ENCODE results near the gene LAMA2. TPM values are rescaled to one million over a fixed set of nuclear protein-coding genes. Genes with fewer than 3 reads are reported as not detected.

Gene LAMA2
- total and polyA plus RNA-seq, 5 donors: 28.7 to 176 (median 134) TPM

DNA sequence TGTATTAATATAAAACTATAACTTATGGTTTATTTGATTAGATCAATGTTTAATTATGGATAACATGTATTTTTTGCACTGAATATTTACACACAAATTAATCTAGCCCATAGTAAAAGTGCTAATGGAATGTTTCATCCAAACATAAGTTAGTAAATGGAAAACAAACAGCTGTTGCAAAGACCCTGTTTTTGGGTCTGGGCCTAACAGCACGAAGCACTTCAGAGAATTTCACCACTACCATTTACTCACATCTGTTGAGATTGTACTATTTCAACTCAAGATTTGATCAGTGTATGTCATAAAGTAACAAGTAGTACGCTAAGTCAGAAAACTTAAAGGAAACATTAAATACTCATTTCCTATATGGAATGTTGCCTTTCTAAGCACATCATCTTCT lies 359.6 kb downstream of the LAMA2 start:
- WGBS: 63% methylated on average over 2 of the region's 2 CpGs
- DNase-seq (no peak), ATAC-seq (no peak)
- H3K27ac ChIP-seq (ENCODE audit: low read length): no peak overlapping the region
- H3K4me1 ChIP-seq (ENCODE audit: control insufficient read depth, insufficient read depth, low read length): no peaks in the 10 kb centered on the region
- intact Hi-C loops (cut with DNase I): no loop called here
- H3K9me3 ChIP-seq (ENCODE audit: control insufficient read depth, low read length): no peaks in the 10 kb centered on the region
- H3K27me3 ChIP-seq (ENCODE audit: control insufficient read depth, insufficient read depth): no peaks in the 10 kb centered on the region
- H3K4me3 ChIP-seq (ENCODE audit: low read length): no peak overlapping the region

DNA sequence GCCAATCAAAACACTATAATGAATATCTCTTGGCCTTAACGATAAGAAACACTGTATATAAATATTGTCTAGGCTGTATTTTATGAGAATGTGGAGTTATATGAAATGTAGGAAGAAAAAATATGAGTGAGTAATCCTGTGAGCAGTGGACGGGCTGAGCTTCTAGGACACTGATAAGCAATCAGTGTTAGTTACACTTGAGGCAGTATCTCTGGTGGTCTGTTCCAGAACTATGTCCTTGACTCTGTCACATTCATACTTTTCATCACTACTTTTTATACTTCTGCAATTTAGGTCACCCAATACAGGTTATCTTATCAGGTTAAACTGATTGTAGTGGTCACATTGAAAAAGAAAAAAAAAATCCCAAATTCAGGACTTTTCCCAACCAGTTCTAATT lies 360.4 kb downstream of the LAMA2 start:
- WGBS: 38% methylated on average over 2 of the region's 2 CpGs
- DNase-seq: no peak
- no peaks in the 10 kb centered on the region for H3K27me3 ChIP-seq (ENCODE audit: control insufficient read depth, insufficient read depth)
- H3K27ac ChIP-seq (ENCODE audit: low read length): no peak overlapping the region
- intact Hi-C loops (cut with DNase I): no loop called here
- H3K4me1 ChIP-seq (ENCODE audit: control insufficient read depth, insufficient read depth, low read length): no peaks in the 10 kb centered on the region
- no peak overlapping the region for H3K4me3 ChIP-seq (ENCODE audit: low read length)
- H3K9me3 ChIP-seq (ENCODE audit: control insufficient read depth, low read length): no peaks in the 10 kb centered on the region
- ATAC-seq: peak; percentile 57 to 91

DNA sequence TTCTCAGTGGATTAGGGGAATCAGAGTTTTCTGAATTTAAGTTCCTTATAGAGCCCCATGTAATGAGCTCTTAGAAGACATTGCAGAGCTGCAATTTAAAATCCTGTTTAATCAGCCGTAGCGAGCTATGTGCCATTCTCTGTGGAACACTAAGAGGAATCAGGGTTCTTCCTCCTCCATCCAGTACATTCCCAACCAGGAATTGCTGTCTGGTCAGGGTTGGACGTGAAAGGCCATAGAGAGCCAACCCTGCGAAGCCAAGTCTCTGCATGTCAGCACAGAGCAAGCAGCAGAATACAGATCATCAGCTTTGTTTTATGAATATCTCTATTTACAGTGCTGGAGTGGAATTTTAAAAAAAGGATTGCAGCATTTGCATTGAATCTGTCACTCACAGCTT lies 366.0 kb downstream of the LAMA2 start:
- Histone ChIP-seq H3K27me3 (ENCODE audit: control insufficient read depth, insufficient read depth) (no peaks in the 10 kb centered on the region), H3K4me1 (ENCODE audit: control insufficient read depth, insufficient read depth, low read length) (peaks cover 2% of the 10 kb centered on the region), H3K4me3 (ENCODE audit: low read length) (no peak overlapping the region), H3K27ac (ENCODE audit: low read length) (peak overlapping the region; percentile 68), H3K9me3 (ENCODE audit: control insufficient read depth, low read length) (no peaks in the 10 kb centered on the region)
- peak; percentile 63 to 76 for ATAC-seq
- intact Hi-C loops (cut with DNase I): no loop called here
- DNase-seq: peak in 1 of 3 donors; percentile 54
- WGBS: 50% methylated on average over 4 of the region's 4 CpGs

DNA sequence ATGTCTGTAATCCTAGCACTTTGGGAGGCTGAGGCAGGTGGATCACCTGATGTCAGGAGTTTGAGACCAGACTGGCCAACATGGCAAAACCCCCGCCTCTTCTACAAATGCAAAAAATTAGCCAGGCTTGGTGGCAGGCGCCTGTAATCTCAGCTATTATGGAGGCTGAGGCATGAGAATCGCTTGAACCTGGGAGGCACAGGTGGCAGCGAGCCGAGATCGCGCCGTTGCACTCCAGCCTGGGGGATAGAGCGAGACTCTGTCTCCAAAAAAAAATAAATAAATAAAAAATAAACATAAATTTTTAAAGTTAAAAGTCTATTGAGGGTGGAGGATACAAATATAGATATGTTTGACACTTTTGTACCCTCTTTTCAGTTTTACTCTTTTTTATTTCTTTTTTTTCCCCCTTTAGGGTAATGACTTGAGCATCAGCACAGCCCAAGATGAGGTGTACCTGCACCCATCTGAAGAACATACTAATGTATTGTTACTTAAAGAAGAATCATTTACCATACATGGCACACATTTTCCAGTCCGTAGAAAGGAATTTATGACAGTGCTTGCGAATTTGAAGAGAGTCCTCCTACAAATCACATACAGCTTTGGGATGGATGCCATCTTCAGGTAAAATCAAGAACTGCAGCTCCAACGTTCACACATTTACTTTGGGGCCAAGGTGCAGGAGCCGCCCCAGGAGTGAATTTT lies 368.9 kb downstream of the LAMA2 start:
- no peaks in the 10 kb centered on the region for H3K27me3 ChIP-seq (ENCODE audit: control insufficient read depth, insufficient read depth)
- H3K9me3 ChIP-seq (ENCODE audit: control insufficient read depth, low read length): no peaks in the 10 kb centered on the region
- no peak overlapping the region for H3K4me3 ChIP-seq (ENCODE audit: low read length)
- DNase-seq (no peak), ATAC-seq (peak; percentile 51 to 52)
- intact Hi-C loops (cut with DNase I): loop anchor here in 1 of 4 donors (10.0 kb wide), 1 partner anchor 447 kb away; no protein-coding TSS in a partner anchor
- peaks cover 2% of the 10 kb centered on the region for H3K4me1 ChIP-seq (ENCODE audit: control insufficient read depth, insufficient read depth, low read length)
- no peak overlapping the region for H3K27ac ChIP-seq (ENCODE audit: low read length)
- 71% methylated on average over 13 of the region's 13 CpGs for WGBS

DNA sequence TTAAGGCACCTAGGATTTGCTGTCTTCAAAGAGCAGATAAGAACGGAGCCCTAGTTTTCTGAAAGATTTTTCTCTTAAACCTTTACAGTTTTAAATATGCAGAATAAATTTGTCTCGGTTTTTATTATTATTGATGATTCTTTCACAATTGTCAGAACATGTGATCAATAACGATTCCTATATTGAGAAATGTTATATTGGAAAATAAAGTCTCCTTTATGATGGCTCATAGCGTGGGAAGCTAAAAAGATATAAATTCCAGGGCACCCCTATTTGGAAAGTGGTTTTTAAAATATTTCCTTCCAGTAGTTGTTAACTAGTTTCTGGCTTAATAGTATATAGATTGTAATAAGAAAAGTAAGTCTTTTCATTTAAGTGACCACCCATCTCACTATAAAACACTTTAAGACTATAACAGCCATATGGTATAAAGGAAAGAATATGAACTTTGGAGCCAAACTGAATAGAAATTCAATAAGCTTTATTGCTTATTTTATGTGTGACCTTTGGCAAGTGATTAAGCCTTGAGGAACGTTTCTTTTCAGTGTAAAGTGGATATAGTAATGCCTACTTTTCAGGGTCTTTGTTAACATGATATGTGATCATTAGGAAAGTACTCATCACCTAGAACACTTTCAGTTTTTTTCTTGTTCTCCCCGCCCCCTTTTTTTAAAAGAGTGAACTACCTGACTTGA lies 369.6 kb downstream of the LAMA2 start:
- H3K9me3 ChIP-seq (ENCODE audit: control insufficient read depth, low read length): no peaks in the 10 kb centered on the region
- intact Hi-C loops (cut with DNase I): loop anchor here in 1 of 4 donors (10.0 kb wide), 1 partner anchor 448 kb away; no protein-coding TSS in a partner anchor
- no peak overlapping the region for H3K4me3 ChIP-seq (ENCODE audit: low read length)
- H3K27me3 ChIP-seq (ENCODE audit: control insufficient read depth, insufficient read depth): no peaks in the 10 kb centered on the region
- peaks cover 2% of the 10 kb centered on the region for H3K4me1 ChIP-seq (ENCODE audit: control insufficient read depth, insufficient read depth, low read length)
- ATAC-seq: no peak
- no peak overlapping the region for H3K27ac ChIP-seq (ENCODE audit: low read length)
- WGBS: 62% methylated on average over 6 of the region's 6 CpGs
- DNase-seq: no peak

DNA sequence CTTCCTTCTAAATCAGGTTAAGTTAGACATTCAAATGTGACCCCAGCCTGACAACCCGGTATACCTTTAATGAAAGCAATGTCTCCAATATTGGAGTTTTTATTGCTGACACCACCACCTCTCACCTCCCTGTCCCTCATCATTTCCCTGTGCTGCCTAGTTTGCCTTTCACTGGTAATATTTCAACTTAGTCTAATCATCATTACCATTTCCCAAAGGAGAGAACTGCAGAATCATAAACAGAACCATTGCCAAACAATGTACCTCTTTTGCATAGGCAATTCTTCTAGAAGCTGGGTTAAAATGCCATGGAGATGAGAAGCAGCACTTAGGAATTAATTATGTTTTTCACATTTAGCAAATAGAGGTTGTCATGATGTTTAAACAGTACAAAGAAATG lies 370.3 kb downstream of the LAMA2 start:
- Histone ChIP-seq H3K9me3 (ENCODE audit: control insufficient read depth, low read length) (no peaks in the 10 kb centered on the region), H3K27me3 (ENCODE audit: control insufficient read depth, insufficient read depth) (no peaks in the 10 kb centered on the region), H3K27ac (ENCODE audit: low read length) (no peak overlapping the region), H3K4me3 (ENCODE audit: low read length) (no peak overlapping the region), H3K4me1 (ENCODE audit: control insufficient read depth, insufficient read depth, low read length) (peaks cover 2% of the 10 kb centered on the region)
- ATAC-seq (no peak), DNase-seq (no peak)
- WGBS: 81% methylated on average over 1 of the region's 1 CpG
- intact Hi-C loops (cut with DNase I): loop anchor here in 1 of 4 donors (10.0 kb wide), 1 partner anchor 448 kb away; no protein-coding TSS in a partner anchor

DNA sequence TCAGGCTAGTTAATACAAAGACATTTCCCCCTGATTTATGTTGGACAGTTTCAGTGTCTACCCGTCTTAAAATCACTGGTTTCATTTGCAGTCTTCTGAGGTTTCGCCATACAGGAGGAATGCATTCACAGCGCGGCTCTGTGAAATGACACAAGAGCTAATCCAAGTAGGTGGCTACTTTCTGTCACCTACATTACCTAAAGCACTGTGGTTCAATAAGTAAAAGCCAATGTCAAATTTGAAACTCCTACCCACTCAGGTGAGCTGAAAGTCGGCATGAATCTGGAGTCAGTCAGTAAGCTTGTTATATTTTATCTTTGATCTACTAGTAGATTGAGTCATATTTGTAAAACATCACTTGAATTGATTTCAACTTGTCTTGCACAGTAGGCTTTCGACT lies 370.8 kb downstream of the LAMA2 start:
- 88% methylated on average over 6 of the region's 6 CpGs for WGBS
- no peaks in the 10 kb centered on the region for H3K9me3 ChIP-seq (ENCODE audit: control insufficient read depth, low read length)
- no peaks in the 10 kb centered on the region for H3K27me3 ChIP-seq (ENCODE audit: control insufficient read depth, insufficient read depth)
- H3K4me1 ChIP-seq (ENCODE audit: control insufficient read depth, insufficient read depth, low read length): peaks cover 2% of the 10 kb centered on the region
- intact Hi-C loops (cut with DNase I): loop anchor here in 1 of 4 donors (10.0 kb wide), 1 partner anchor 449 kb away; no protein-coding TSS in a partner anchor
- DNase-seq (no peak), ATAC-seq (no peak)
- no peak overlapping the region for H3K4me3 ChIP-seq (ENCODE audit: low read length)
- no peak overlapping the region for H3K27ac ChIP-seq (ENCODE audit: low read length)

DNA sequence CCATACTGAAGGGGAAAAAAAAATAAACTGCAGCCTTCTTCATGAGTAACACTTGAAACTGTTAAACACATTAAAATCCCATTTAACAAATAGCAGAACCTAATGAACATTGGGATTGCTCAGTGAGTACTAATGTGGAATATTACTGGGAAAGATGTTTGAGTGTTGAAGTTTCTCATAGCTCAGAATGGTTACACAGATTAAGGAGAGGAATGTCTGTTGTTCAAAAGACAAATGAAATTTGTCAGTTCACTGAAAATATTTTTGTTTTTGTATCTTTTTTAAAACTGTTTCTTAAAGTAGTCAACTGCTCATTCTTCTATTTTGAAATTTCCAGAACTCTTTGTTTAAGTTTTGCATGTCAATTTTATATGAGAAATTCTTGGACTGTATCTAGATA lies 374.3 kb downstream of the LAMA2 start:
- Histone ChIP-seq H3K27me3 (ENCODE audit: control insufficient read depth, insufficient read depth) (no peaks in the 10 kb centered on the region), H3K9me3 (ENCODE audit: control insufficient read depth, low read length) (no peaks in the 10 kb centered on the region), H3K27ac (ENCODE audit: low read length) (no peak overlapping the region), H3K4me3 (ENCODE audit: low read length) (no peak overlapping the region), H3K4me1 (ENCODE audit: control insufficient read depth, insufficient read depth, low read length) (no peaks in the 10 kb centered on the region)
- DNase-seq (no peak), ATAC-seq (no peak)
- intact Hi-C loops (cut with DNase I): loop anchor here in 1 of 4 donors (10.0 kb wide), 1 partner anchor 452 kb away; no protein-coding TSS in a partner anchor

DNA sequence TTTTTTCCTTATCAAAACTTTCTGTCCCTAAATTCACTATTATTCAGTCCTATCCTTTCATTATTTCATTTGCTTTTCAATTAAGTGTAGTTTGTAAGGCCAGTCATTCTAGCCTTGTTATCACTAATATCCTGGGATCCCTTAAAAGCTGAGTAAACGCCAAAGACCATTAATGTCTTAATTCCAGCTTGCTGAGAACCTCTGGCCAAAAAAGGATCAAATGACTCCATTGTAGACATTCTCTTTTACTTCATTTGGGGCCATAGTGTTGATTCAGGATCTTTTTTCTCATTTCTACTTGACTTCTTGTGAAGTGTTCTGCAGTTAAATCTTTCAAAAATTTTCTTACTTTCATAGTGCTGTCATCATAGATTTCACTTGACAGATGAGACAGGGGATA lies 379.7 kb downstream of the LAMA2 start:
- 25% methylated on average over 1 of the region's 1 CpG for WGBS
- no peak for ATAC-seq
- intact Hi-C loops (cut with DNase I): loop anchor here in 1 of 4 donors (10.0 kb wide), 1 partner anchor 368 kb away; no protein-coding TSS in a partner anchor

DNA sequence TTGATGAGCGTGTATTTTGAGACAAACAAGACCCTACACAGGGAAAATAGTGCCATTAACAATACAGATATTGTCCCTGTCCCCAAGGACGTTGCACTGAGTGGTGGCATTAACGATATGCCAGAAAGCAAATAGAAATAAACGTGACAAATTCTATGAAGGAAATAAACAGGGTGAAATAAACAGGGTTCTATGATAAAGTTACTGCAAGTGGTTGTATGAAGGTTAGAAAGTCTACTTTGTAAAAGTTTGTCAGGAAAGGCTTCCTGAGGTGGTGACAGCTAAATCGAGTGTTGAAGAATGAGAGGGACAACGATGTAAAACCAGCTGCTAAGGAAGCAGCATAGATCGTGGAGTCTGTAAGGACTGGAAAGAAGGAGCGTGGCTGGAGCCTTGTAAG lies 380.2 kb downstream of the LAMA2 start:
- peak in 1 of 2 donors; percentile 11 for ATAC-seq
- no peaks in the 10 kb centered on the region for H3K4me1 ChIP-seq (ENCODE audit: control insufficient read depth, insufficient read depth, low read length)

More for the DNA sequence above, 379.7 kb downstream of the LAMA2 start:
- H3K9me3 ChIP-seq (ENCODE audit: control insufficient read depth, low read length): no peaks in the 10 kb centered on the region
- no peak overlapping the region for H3K27ac ChIP-seq (ENCODE audit: low read length)
- DNase-seq: no peak
- H3K4me3 ChIP-seq (ENCODE audit: low read length): no peak overlapping the region
- H3K4me1 ChIP-seq (ENCODE audit: control insufficient read depth, insufficient read depth, low read length): no peaks in the 10 kb centered on the region
- H3K27me3 ChIP-seq (ENCODE audit: control insufficient read depth, insufficient read depth): no peaks in the 10 kb centered on the region

DNA sequence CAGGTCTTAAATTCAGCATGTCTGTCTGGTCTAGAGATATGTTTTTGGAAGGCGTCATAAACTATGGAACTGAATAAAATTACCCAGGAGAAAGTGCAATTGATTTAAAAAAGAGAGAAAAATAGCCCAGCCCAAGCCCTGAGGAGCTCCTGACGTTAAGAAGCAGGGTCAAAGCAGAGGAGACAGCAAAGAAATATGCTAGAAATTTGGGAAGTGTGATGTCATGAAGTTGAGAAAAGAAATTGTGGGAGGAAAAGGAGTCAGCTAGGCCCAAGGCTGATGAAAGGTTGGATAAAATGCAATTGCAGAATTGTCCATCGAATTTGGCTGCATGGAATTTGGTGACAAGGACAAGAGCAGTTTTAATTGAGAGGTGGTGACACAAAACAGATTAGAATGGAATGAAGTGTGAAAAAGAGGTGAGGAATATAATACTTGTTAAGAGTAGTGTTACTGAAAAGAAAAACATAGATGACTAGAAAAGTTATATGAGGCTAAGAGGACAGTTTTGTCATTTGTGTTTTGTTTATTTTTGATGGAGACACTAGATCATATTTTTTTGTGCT lies 381.6 kb downstream of the LAMA2 start:
- DNase-seq (no peak), ATAC-seq (peak; percentile 53 to 76)
- intact Hi-C loops (cut with DNase I): loop anchor here in 1 of 4 donors (10.0 kb wide), 1 partner anchor 370 kb away; no protein-coding TSS in a partner anchor
- no peaks in the 10 kb centered on the region for H3K9me3 ChIP-seq (ENCODE audit: control insufficient read depth, low read length)
- 40% methylated on average over 3 of the region's 3 CpGs for WGBS
- H3K4me1 ChIP-seq (ENCODE audit: control insufficient read depth, insufficient read depth, low read length): no peaks in the 10 kb centered on the region
- peak overlapping the region; percentile 37 for H3K27ac ChIP-seq (ENCODE audit: low read length)
- no peak overlapping the region for H3K4me3 ChIP-seq (ENCODE audit: low read length)
- no peaks in the 10 kb centered on the region for H3K27me3 ChIP-seq (ENCODE audit: control insufficient read depth, insufficient read depth)

More for the DNA sequence above, 380.2 kb downstream of the LAMA2 start:
- DNase-seq: no peak
- intact Hi-C loops (cut with DNase I): loop anchor here in 1 of 4 donors (10.0 kb wide), 1 partner anchor 368 kb away; no protein-coding TSS in a partner anchor
- H3K27ac ChIP-seq (ENCODE audit: low read length): no peak overlapping the region
- H3K9me3 ChIP-seq (ENCODE audit: control insufficient read depth, low read length): no peaks in the 10 kb centered on the region
- no peak overlapping the region for H3K4me3 ChIP-seq (ENCODE audit: low read length)
- no peaks in the 10 kb centered on the region for H3K27me3 ChIP-seq (ENCODE audit: control insufficient read depth, insufficient read depth)
- 40% methylated on average over 8 of the region's 8 CpGs for whole genome bisulfite sequencing

All from right cardiac atrium (tissue), 5 donors.